Gastrocnemius medialis (tissue), 4 donors: ENCODE results near the gene DNASE1L2.

Source experiments
- POLR2A ChIP-seq, 2 donors: fragments of 450-650 bp; IDR thresholded peaks; one replicate each; pipeline ENCODE4 v1.6.1; 2017; ENCODE audit warnings: antibody characterized with exemption in 2 of 2, mild to moderate bottlenecking in 2 of 2, moderate library complexity in 2 of 2
- TF ChIP-seq, protein P1 (sequence below), 5 experiments: fragments of 450-650 bp in 3 of 5; fragments of 200-600 bp in 2 of 5; sonication (generic) in 2 of 5; IDR thresholded peaks in 4 of 5; conservative IDR thresholded peaks in 1 of 5; 1 replicate in 4 of 5; 2 replicates in 1 of 5; pipeline ENCODE4 v1.5.1; 2016 to 2019; ENCODE audit warnings: antibody characterized with exemption in 5 of 5, mild to moderate bottlenecking in 3 of 5, moderate library complexity in 3 of 5

DNA sequence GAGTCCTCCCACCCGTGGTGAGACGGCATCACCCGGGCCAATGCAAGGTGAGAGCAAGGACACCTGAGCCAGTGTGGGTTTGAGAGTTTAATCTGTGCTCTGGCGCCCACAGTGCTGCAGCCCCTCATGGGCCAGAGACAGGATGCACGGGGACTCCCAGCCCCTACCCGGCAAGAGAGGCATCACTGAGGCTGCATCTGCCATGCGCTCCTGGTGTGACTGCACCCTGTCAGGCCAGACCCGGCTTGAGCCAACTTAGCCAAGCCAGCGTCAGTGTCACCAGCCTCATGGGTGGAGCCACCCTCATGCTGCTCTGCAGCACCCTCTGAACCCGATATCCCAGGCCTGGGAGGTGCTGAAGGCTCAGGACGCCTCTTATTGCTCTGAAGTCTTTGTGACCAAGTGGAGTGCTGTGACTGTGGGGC lies 24.3 kb upstream of the DNASE1L2 start:
- TF ChIP-seq, protein P1, sequence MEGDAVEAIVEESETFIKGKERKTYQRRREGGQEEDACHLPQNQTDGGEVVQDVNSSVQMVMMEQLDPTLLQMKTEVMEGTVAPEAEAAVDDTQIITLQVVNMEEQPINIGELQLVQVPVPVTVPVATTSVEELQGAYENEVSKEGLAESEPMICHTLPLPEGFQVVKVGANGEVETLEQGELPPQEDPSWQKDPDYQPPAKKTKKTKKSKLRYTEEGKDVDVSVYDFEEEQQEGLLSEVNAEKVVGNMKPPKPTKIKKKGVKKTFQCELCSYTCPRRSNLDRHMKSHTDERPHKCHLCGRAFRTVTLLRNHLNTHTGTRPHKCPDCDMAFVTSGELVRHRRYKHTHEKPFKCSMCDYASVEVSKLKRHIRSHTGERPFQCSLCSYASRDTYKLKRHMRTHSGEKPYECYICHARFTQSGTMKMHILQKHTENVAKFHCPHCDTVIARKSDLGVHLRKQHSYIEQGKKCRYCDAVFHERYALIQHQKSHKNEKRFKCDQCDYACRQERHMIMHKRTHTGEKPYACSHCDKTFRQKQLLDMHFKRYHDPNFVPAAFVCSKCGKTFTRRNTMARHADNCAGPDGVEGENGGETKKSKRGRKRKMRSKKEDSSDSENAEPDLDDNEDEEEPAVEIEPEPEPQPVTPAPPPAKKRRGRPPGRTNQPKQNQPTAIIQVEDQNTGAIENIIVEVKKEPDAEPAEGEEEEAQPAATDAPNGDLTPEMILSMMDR (IDR thresholded peaks at IDR 0.05 in 4 of 5, conservative IDR thresholded peaks at IDR 0.05 in 1 of 5) = no peak
- TF ChIP-seq POLR2A (IDR thresholded peaks at IDR 0.05) = peak in 1 of 2 donors; percentile 41
